C4-2B (cell line): ENCODE measurements around the gene PIGW.

Experiments
- H3K27ac ChIP-seq: fragments of 450-650 bp; 2 replicates; pipeline ENCODE4 v1.5.1; 2017
- CTCF ChIP-seq: fragments of 450-650 bp; conservative IDR thresholded peaks from 2 replicates; pipeline ENCODE4 v1.5.1; 2017; ENCODE audit warnings: mild to moderate bottlenecking
- ZFX ChIP-seq: fragments of 450-650 bp; IDR thresholded peaks from 2 replicates; pipeline ENCODE4 v1.6.1; 2017

The PIGW gene

GRCh38 chr17:36583787-36584186 is 49.0 kb downstream of the PIGW start:
- no peak for TF ChIP-seq ZFX
- no peak for TF ChIP-seq CTCF
- H3K27ac ChIP-seq = no peak overlapping the region

- no peak overlapping the region for H3K27ac ChIP-seq
- TF ChIP-seq ZFX (no peak), CTCF (no peak)
Observed at GRCh38 chr17:36586138-36586537, 51.4 kb downstream of the PIGW start.
